ENCODE measurements around the gene GCSH. TPM values are rescaled to one million over a fixed set of nuclear protein-coding genes. Genes with fewer than 3 reads are reported as not detected.

The GCSH gene
- total and polyA plus RNA-seq, 2 of the 13 experiments (the other 11 are each of a cell fraction or from before 2014, with no cell fraction given), result 35.9 to 103 TPM

DNA sequence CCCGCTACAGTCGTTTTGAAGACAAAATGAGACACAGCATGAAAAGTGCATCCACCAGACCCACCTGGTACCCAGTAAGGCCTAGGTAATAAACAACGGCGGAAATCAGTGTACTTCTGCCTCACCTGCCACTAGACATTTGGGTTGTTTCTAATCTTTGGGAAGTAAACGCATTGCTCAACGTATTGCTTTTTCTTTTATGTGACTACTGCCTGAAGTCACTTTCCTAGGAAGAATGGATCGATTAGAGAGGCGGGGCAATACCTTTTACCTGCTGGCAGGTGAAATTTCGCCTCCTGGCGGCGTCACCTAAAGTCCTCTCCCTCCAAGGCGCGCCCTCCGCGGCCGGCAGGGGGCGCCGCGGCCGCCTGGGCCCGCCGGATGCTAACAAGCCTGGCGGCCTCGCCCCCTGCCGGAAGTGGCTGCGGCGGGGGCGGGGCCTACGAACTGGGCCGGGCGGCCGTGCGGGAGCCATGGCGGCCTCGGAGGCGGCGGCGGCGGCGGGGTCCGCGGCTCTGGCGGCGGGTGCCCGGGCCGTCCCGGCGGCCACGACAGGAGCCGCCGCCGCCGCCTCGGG is 60.7 kb downstream of the GCSH start, which contains the start of gene ATMIN (continued):
- TF ChIP-seq ZNF720 (CRISPR knock-in tag; IDR thresholded peaks at IDR 0.05) (no peak), ZBTB21 (CRISPR knock-in tag; IDR thresholded peaks at IDR 0.05) (no peak), ZNF10 (CRISPR knock-in tag; IDR thresholded peaks at IDR 0.05; ENCODE audit: borderline replicate concordance, low read depth) (no peak), ZNF331 (CRISPR knock-in tag; IDR thresholded peaks at IDR 0.05) (peak; percentile 79), SOX6 (IDR thresholded peaks at IDR 0.05) (no peak), SOX6 (CRISPR knock-in tag; IDR thresholded peaks at IDR 0.05) (peak; percentile 50; the same call in 1 of the 2 replicates), GATAD2A (CRISPR knock-in tag; IDR thresholded peaks at IDR 0.05) (peak; percentile 39; the same call in 1 of the 2 replicates), ZNF564 (CRISPR knock-in tag; IDR thresholded peaks at IDR 0.05) (no peak), WIZ (CRISPR knock-in tag; IDR thresholded peaks at IDR 0.05) (no peak), ZNF567 (CRISPR knock-in tag; IDR thresholded peaks at IDR 0.05; ENCODE audit: borderline replicate concordance) (0 out of 2 replicates have a peak, but pooled peaks have one; percentile 71), KDM1A (CRISPR knock-in tag; IDR thresholded peaks at IDR 0.05) (no peak), ZNF296 (CRISPR knock-in tag; conservative IDR thresholded peaks at IDR 0.05) (no peak), ISX (CRISPR knock-in tag; conservative IDR thresholded peaks at IDR 0.05) (no peak), TOE1 (CRISPR knock-in tag; IDR thresholded peaks at IDR 0.05) (no peak), ZNF124 (CRISPR knock-in tag; IDR thresholded peaks at IDR 0.05) (0 out of 2 replicates have a peak, but pooled peaks have one; percentile 32)
- TF ChIP-seq, protein P1, sequence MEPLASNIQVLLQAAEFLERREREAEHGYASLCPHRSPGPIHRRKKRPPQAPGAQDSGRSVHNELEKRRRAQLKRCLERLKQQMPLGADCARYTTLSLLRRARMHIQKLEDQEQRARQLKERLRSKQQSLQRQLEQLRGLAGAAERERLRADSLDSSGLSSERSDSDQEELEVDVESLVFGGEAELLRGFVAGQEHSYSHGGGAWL (CRISPR knock-in tag; IDR thresholded peaks at IDR 0.05), result no peak
- TF ChIP-seq, protein P2, sequence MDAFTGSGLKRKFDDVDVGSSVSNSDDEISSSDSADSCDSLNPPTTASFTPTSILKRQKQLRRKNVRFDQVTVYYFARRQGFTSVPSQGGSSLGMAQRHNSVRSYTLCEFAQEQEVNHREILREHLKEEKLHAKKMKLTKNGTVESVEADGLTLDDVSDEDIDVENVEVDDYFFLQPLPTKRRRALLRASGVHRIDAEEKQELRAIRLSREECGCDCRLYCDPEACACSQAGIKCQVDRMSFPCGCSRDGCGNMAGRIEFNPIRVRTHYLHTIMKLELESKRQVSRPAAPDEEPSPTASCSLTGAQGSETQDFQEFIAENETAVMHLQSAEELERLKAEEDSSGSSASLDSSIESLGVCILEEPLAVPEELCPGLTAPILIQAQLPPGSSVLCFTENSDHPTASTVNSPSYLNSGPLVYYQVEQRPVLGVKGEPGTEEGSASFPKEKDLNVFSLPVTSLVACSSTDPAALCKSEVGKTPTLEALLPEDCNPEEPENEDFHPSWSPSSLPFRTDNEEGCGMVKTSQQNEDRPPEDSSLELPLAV (CRISPR knock-in tag; conservative IDR thresholded peaks at IDR 0.05; ENCODE audit: low read depth), result no peak
- TF ChIP-seq, protein P3, sequence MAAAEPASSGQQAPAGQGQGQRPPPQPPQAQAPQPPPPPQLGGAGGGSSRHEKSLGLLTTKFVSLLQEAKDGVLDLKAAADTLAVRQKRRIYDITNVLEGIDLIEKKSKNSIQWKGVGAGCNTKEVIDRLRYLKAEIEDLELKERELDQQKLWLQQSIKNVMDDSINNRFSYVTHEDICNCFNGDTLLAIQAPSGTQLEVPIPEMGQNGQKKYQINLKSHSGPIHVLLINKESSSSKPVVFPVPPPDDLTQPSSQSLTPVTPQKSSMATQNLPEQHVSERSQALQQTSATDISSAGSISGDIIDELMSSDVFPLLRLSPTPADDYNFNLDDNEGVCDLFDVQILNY (CRISPR knock-in tag; conservative IDR thresholded peaks at IDR 0.05), result no peak
- TF ChIP-seq, protein P4, sequence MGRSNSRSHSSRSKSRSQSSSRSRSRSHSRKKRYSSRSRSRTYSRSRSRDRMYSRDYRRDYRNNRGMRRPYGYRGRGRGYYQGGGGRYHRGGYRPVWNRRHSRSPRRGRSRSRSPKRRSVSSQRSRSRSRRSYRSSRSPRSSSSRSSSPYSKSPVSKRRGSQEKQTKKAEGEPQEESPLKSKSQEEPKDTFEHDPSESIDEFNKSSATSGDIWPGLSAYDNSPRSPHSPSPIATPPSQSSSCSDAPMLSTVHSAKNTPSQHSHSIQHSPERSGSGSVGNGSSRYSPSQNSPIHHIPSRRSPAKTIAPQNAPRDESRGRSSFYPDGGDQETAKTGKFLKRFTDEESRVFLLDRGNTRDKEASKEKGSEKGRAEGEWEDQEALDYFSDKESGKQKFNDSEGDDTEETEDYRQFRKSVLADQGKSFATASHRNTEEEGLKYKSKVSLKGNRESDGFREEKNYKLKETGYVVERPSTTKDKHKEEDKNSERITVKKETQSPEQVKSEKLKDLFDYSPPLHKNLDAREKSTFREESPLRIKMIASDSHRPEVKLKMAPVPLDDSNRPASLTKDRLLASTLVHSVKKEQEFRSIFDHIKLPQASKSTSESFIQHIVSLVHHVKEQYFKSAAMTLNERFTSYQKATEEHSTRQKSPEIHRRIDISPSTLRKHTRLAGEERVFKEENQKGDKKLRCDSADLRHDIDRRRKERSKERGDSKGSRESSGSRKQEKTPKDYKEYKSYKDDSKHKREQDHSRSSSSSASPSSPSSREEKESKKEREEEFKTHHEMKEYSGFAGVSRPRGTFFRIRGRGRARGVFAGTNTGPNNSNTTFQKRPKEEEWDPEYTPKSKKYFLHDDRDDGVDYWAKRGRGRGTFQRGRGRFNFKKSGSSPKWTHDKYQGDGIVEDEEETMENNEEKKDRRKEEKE (IDR thresholded peaks at IDR 0.05), result no peak
- TF ChIP-seq, protein P5, sequence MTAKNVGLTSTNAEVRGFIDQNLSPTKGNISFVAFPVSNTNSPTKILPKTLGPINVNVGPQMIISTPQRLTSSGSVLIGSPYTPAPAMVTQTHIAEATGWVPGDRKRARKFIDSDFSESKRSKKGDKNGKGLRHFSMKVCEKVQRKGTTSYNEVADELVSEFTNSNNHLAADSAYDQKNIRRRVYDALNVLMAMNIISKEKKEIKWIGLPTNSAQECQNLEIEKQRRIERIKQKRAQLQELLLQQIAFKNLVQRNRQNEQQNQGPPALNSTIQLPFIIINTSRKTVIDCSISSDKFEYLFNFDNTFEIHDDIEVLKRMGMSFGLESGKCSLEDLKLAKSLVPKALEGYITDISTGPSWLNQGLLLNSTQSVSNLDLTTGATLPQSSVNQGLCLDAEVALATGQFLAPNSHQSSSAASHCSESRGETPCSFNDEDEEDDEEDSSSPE (CRISPR knock-in tag; IDR thresholded peaks at IDR 0.05), result peak; percentile 55; the same call in 1 of the 2 replicates
- TF ChIP-seq, protein P6, sequence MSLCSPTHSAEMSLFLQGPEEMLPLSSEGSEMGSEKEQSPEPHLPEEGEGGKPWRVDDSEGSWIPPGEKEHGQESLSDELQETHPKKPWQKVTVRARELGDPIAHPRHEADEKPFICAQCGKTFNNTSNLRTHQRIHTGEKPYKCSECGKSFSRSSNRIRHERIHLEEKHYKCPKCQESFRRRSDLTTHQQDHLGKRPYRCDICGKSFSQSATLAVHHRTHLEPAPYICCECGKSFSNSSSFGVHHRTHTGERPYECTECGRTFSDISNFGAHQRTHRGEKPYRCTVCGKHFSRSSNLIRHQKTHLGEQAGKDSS (CRISPR knock-in tag; IDR thresholded peaks at IDR 0.05; ENCODE audit: borderline replicate concordance, low read depth), result no peak
- TF ChIP-seq, protein P7, sequence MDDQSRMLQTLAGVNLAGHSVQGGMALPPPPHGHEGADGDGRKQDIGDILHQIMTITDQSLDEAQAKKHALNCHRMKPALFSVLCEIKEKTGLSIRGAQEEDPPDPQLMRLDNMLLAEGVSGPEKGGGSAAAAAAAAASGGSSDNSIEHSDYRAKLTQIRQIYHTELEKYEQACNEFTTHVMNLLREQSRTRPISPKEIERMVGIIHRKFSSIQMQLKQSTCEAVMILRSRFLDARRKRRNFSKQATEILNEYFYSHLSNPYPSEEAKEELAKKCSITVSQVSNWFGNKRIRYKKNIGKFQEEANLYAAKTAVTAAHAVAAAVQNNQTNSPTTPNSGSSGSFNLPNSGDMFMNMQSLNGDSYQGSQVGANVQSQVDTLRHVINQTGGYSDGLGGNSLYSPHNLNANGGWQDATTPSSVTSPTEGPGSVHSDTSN (CRISPR knock-in tag; IDR thresholded peaks at IDR 0.05; ENCODE audit: borderline replicate concordance), result no peak
